Subcutaneous adipose tissue (tissue), 4 donors: Measurements from ENCODE around the gene DENND4C. TPM values are rescaled to one million over a fixed set of nuclear protein-coding genes. Genes with fewer than 3 reads are reported as not detected.

Experiments
- total RNA-seq, 4 donors: library from RNA; depleted of rRNA; stranded (reverse); fragments of >200 nt; gene quantifications; one replicate each; pipeline ENCODE4 v1.1.0, GENCODE V29; 2016
- TF ChIP-seq, protein P1 (sequence below): fragments of 450-650 bp; IDR thresholded peaks from one replicate; pipeline ENCODE4 v1.5.1; 2016; ENCODE audit warnings: low read depth, mild to moderate bottlenecking, control low read depth, antibody characterized with exemption, moderate library complexity

Gene DENND4C
- total RNA-seq, 4 donors from 2014 or later, result 111 to 309 (median 167) TPM

DNA sequence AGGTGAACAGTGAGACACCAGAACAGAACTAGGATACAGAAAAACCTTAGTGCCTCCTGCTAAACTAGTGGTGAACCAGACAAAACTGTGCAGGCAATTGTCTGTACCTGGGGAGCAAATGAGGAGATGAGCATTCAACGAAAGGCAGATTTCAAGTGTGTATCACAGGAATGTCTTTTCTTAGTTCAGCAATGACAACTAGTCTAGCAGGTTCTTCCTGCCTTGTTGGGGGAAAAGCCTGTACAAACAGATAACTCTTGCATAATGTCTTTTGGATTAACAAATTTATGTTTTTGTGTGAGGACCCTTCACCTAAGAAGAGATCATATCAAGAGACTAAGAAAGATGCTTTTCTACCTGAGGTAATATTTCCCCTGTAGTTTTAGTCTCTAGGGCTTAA, 21.8 kb upstream of the DENND4C start:
- TF ChIP-seq, protein P1, sequence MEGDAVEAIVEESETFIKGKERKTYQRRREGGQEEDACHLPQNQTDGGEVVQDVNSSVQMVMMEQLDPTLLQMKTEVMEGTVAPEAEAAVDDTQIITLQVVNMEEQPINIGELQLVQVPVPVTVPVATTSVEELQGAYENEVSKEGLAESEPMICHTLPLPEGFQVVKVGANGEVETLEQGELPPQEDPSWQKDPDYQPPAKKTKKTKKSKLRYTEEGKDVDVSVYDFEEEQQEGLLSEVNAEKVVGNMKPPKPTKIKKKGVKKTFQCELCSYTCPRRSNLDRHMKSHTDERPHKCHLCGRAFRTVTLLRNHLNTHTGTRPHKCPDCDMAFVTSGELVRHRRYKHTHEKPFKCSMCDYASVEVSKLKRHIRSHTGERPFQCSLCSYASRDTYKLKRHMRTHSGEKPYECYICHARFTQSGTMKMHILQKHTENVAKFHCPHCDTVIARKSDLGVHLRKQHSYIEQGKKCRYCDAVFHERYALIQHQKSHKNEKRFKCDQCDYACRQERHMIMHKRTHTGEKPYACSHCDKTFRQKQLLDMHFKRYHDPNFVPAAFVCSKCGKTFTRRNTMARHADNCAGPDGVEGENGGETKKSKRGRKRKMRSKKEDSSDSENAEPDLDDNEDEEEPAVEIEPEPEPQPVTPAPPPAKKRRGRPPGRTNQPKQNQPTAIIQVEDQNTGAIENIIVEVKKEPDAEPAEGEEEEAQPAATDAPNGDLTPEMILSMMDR, result no peak

DNA sequence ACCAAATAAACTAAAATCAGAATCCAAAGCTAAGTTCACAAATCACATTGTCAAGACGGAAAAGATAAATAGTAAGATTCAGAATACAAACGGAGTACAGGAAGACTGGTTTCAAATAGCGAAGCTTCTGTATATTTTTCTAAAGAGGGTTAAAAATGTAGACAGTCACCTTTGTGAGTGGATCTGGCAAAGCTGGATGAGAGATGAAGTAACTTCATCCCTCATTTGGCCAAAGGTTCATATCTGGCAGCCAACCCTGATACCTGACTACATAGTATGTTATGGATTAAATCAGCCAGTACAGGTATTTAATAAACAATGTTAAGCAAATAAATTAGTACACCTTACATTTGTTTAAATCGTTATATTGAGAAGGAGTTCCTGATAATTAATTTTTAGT, 21.3 kb upstream of the DENND4C start:
- TF ChIP-seq, protein P1, result no peak

DNA sequence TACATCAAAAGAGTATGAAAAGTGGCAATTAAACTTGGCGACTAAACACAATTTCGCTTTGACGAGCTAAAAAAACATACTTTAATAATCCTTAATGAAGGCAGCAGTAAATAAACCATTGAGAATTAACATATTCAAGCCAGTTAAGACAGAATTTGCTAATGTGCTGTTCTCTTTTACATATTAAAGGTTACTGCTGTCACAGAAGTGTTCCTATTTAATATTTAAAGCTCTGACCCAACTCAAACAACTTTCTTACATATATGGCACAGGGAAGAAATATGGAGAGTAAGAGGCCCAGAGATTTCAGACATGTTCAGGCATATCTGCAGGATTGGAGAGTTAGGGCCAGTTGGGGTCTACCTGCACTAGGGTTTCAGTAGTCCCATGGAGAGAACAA, 16.7 kb upstream of the DENND4C start:
- TF ChIP-seq, protein P1, result no peak

DNA sequence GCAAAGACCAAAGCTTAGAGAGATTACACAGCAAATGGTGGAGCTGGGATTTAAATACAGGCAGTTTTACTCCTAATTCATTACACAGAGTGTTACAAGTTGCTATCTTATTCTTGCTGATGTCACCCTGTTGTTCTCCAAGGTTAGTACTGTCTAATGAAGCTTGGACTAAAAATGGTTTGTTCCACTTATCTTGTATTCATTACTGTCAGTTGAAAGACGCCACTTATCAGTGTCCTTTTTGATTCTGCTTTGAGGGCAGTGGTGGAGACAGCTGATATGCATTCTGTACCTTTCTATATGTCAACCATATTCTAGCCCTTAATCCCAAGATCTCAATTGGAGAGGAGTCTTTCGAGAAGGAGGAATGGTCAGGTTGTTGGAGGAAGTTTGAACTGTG, 14.0 kb upstream of the DENND4C start:
- TF ChIP-seq, protein P1, result no peak

DNA sequence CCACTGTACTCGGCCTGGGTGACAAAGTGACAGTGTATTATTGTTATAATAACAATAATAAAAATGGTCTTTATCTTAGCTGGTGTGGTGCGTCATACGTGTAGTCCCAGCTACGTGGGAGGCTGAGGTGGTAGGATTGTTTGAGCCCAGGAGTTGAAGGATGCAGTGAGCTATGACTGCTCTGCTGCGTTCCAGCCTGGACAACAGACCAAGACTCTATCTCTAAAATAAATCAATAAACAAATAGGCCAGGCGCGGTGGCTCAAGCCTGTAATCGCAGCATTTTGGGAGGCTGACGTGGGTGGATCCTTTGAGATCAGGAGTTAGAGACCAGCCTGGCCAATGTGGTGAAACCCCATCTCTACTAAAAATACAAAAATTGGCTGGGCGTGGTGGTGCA, 9.2 kb upstream of the DENND4C start:
- TF ChIP-seq, protein P1, result no peak

DNA sequence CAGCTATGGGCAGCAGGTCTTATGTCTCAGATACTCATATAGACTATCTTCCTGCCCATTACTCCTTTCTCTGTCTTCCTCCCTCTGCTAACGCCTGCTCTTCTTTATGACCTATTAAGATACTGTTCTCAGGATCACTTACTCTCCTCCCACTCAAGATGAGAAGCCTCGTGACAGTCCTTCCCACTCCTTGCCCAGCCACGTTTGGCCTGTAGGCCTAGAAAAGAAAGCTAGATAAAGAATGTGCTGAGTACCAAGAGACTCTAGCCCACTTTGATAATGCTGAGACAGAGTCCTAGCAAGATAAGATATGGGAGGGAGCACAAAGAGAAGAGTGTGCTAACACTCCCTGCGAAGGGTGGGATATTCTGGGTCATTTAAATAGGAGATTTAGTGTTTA, 6.8 kb upstream of the DENND4C start:
- TF ChIP-seq, protein P1, result no peak

DNA sequence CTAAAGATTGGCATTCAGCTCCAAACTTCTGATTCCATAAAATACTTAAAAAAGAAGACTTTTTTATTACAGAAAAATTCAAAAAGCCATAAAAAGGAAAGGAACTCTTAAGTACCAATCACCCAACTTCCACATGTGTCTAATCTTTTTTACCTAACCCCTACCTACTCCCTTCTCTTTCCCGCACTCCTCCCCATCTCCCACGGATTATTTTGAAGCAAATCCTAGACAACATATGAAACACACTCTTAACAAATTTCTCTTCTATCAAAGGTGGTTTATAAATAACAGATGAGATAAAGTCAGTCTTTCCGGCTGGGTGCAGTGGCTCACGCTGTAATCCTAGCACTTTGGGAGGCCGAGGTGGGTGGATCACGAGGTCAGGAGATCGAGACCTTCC, 5.9 kb upstream of the DENND4C start:
- TF ChIP-seq, protein P1, result no peak
